ENCODE data around the gene NUB1.

DNA sequence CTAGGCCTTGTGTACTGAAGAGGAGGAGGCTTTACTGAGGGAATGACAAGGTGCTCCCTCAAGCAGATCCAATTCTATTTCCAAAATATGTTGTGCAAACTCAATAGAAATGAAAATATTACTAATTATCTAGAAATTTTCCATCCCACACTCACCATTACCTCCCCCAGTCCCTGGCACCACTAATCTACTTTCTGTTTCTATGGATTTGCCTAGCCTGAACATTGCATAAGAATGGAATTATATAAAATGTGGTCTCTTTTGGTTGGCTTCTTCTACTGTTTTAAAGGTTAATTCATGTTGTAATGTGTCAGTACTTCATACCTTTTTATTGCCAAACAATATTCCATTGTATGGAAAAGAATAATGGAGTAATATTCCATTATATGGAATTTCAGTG, 18.7 kb upstream of the NUB1 start:
- TF ChIP-seq, protein P1, sequence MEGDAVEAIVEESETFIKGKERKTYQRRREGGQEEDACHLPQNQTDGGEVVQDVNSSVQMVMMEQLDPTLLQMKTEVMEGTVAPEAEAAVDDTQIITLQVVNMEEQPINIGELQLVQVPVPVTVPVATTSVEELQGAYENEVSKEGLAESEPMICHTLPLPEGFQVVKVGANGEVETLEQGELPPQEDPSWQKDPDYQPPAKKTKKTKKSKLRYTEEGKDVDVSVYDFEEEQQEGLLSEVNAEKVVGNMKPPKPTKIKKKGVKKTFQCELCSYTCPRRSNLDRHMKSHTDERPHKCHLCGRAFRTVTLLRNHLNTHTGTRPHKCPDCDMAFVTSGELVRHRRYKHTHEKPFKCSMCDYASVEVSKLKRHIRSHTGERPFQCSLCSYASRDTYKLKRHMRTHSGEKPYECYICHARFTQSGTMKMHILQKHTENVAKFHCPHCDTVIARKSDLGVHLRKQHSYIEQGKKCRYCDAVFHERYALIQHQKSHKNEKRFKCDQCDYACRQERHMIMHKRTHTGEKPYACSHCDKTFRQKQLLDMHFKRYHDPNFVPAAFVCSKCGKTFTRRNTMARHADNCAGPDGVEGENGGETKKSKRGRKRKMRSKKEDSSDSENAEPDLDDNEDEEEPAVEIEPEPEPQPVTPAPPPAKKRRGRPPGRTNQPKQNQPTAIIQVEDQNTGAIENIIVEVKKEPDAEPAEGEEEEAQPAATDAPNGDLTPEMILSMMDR (IDR thresholded peaks at IDR 0.05), result no peak
- TF ChIP-seq POLR2A (IDR thresholded peaks at IDR 0.05), result no peak
